OCI-LY7 (cell line): Measurements from ENCODE around the gene LAIR2. TPM values are rescaled to one million over a fixed set of nuclear protein-coding genes. Genes with fewer than 3 reads are reported as not detected.

Experiments used
- BruUV-seq: library from RNA; stranded (reverse); fragments of 400-500 nt; replicated peaks from 2 replicates; lab custom pipeline; 2021; lab: Mats Ljungman, UMichigan
- CTCF ChIA-PET: fragments of 300-600 bp; sonication (Branson Sonifier 250); formaldehyde crosslinking; loops from one replicate; lab custom pipeline; 2022; ENCODE audit warnings: antibody characterized with exemption; ENCODE audit not compliant: unreplicated experiment; lab: Charles Lee
- POLR2A ChIA-PET: fragments of 300-600 bp; sonication (Branson Sonifier 250); formaldehyde crosslinking; loops from one replicate; lab custom pipeline; 2022; ENCODE audit warnings: antibody characterized with exemption; lab: Charles Lee
- DNase-seq: peaks from one replicate; pipeline ENCODE4 v3.0.0-alpha.2; 2015; ENCODE audit warnings: low spot score
- H2AFZ ChIP-seq: fragments of 200-600 bp; sonication (generic), shearing (Covaris generic); 2 replicates; pipeline ENCODE4 v1.6.1; 2014; ENCODE audit warnings: mild to moderate bottlenecking, antibody characterized with exemption, low read length, moderate library complexity
- H3K27ac ChIP-seq: fragments of 200-600 bp; sonication (generic); 2 replicates; pipeline ENCODE4 v1.5.1; 2014; ENCODE audit warnings: mixed run types, low read depth, mild to moderate bottlenecking, moderate library complexity, low read length, inconsistent platforms; ENCODE audit not compliant: poor library complexity, severe bottlenecking
- H3K36me3 ChIP-seq: fragments of 200-600 bp; sonication (generic); 2 replicates; pipeline ENCODE4 v1.6.1; 2014; ENCODE audit warnings: mild to moderate bottlenecking, antibody characterized with exemption, low read length, moderate library complexity, mixed read lengths; ENCODE audit not compliant: insufficient read depth
- H3K4me1 ChIP-seq: fragments of 200-600 bp; sonication (generic); 2 replicates; pipeline ENCODE4 v1.5.1; 2014; ENCODE audit warnings: mild to moderate bottlenecking, low read length; ENCODE audit not compliant: insufficient read depth, poor library complexity, severe bottlenecking
- H3K4me2 ChIP-seq: fragments of 200-600 bp; sonication (generic); 2 replicates; pipeline ENCODE4 v1.6.1; 2014; ENCODE audit warnings: mild to moderate bottlenecking, low read length
- H3K4me3 ChIP-seq: fragments of 200-600 bp; sonication (generic); 2 replicates; pipeline ENCODE4 v1.5.1; 2014; ENCODE audit warnings: mild to moderate bottlenecking, low read depth, low read length; ENCODE audit not compliant: poor library complexity, severe bottlenecking
- H3K79me2 ChIP-seq: fragments of 200-600 bp; sonication (generic); 2 replicates; pipeline ENCODE4 v1.6.1; 2016; ENCODE audit warnings: low read depth, mild to moderate bottlenecking, low read length, moderate library complexity, mixed read lengths; ENCODE audit not compliant: insufficient read depth
- H3K9me2 ChIP-seq: fragments of 200-600 bp; sonication (generic); 2 replicates; pipeline ENCODE4 v1.6.1; 2016; ENCODE audit warnings: mild to moderate bottlenecking, low read length, mixed read lengths; ENCODE audit not compliant: insufficient read depth
- H3K9me3 ChIP-seq: fragments of 200-600 bp; sonication (generic); 2 replicates; pipeline ENCODE4 v1.6.1; 2014; ENCODE audit warnings: mild to moderate bottlenecking, mixed run types, low read length, mixed read lengths
- H4K20me1 ChIP-seq: fragments of 200-600 bp; sonication (generic); 2 replicates; pipeline ENCODE4 v1.6.1; 2014; ENCODE audit warnings: mild to moderate bottlenecking, antibody characterized with exemption, low read length, moderate library complexity, mixed read lengths; ENCODE audit not compliant: insufficient read depth
- CTCF ChIP-seq: fragments of 200-600 bp; sonication (generic); conservative IDR thresholded peaks from 2 replicates; pipeline ENCODE4 v1.5.1; 2014; ENCODE audit warnings: mild to moderate bottlenecking, antibody characterized with exemption, low read length, moderate library complexity, mixed read lengths
- EZH2phosphoT487 ChIP-seq: fragments of 200-600 bp; sonication (generic); IDR thresholded peaks from 2 replicates; pipeline ENCODE4 v1.6.1; 2018; ENCODE audit warnings: low read depth, borderline replicate concordance, mild to moderate bottlenecking, mixed run types, antibody characterized with exemption, low read length, moderate library complexity, mixed read lengths
- intact Hi-C: fragments of 100-400 bp; cut with micrococcal nuclease; formaldehyde crosslinking; loops from one replicate; pipeline ENCODE4 v1.10.0; 2022; ENCODE audit not compliant: unreplicated experiment
- total RNA-seq, 2 experiments: library from RNA; depleted of rRNA in 1 of 2; stranded (reverse); fragments of >200 nt in 1 of 2; shearing (Covaris generic) in 1 of 2; gene quantifications; 2 replicates each; pipeline ENCODE4 v1.2.3, GENCODE V29; 2014 to 2022

LAIR2 gene
- total RNA-seq, 2 experiments from 2014 or later, result not detected

- no peak overlapping the region for H3K4me3 ChIP-seq
- peaks cover 18% of the 10 kb centered on the region for H4K20me1 ChIP-seq
- ChIA-PET POLR2A (no interaction called here), CTCF (no interaction called here)
- H3K9me2 ChIP-seq, result no peaks in the 10 kb centered on the region
- H2AFZ ChIP-seq, result no peak overlapping the region
- peaks cover 13% of the 10 kb centered on the region for H3K4me1 ChIP-seq
- no peak overlapping the region for H3K4me2 ChIP-seq
- no peak overlapping the region for H3K27ac ChIP-seq
- TF ChIP-seq EZH2phosphoT487 (no peak), CTCF (no peak)
- intact Hi-C loops, result no loop called here
- H3K9me3 ChIP-seq, result no peaks in the 10 kb centered on the region
- no peak for DNase-seq
- no TSS peak for BruUV-seq
- peaks cover 22% of the 10 kb centered on the region for H3K79me2 ChIP-seq
- H3K36me3 ChIP-seq, result peaks cover 95% of the 10 kb centered on the region
Observed at GRCh38 chr19:54454781-54455675, 47.6 kb upstream of the LAIR2 start.

- Histone ChIP-seq H2AFZ (no peak overlapping the region), H3K4me2 (no peak overlapping the region), H3K4me1 (peaks cover 5% of the 10 kb centered on the region), H3K4me3 (no peak overlapping the region), H3K36me3 (peaks cover 97% of the 10 kb centered on the region), H4K20me1 (peaks cover 11% of the 10 kb centered on the region), H3K9me2 (no peaks in the 10 kb centered on the region), H3K27ac (no peak overlapping the region), H3K9me3 (no peaks in the 10 kb centered on the region), H3K79me2 (peaks cover 13% of the 10 kb centered on the region)
- POLR2A ChIA-PET, result no interaction called here
- intact Hi-C loops, result no loop called here
- CTCF ChIA-PET, result no interaction called here
- no peak for DNase-seq
- no peak for TF ChIP-seq CTCF
- TF ChIP-seq EZH2phosphoT487, result no peak
- no TSS peak for BruUV-seq
Observed at GRCh38 chr19:54455786-54456422, 46.7 kb upstream of the LAIR2 start.
